Measurements from ENCODE around the gene ATF7.

ATF7 gene

DNA sequence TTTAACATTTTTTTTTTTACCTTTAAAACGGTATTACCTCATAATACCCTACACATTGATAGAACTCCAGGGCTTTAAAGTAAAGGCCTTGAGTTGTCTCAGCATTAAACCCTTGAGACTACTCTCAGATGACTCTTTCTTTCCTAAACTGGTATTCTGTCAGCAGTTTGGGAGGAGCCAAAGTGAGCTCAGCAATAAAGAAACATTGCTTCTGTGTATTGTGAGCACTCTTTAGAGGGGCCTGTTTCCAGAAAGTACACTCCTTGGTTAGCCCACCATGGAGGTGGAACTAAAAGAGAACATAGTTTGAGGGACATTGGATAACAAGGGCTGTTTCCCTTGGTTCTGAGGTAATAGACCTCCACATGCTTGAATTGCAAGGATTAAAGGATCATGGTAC, 147.3 kb downstream of the ATF7 start:
- Histone ChIP-seq H3K79me2 (ENCODE audit: insufficient read depth, low read length) (peaks cover 52% of the 10 kb centered on the region), H3K4me2 (ENCODE audit: insufficient read depth, low read length) (no peak overlapping the region), H2AFZ (ENCODE audit: low read depth, low read length) (no peak overlapping the region), H3K9me3 (ENCODE audit: insufficient read depth, low read length, severe bottlenecking) (no peaks in the 10 kb centered on the region), H3K27me3 (ENCODE audit: insufficient read depth, low read length, poor library complexity) (no peaks in the 10 kb centered on the region), H3K4me1 (ENCODE audit: insufficient read depth, low read length) (no peaks in the 10 kb centered on the region), H3K9ac (ENCODE audit: low read depth, low read length) (no peak overlapping the region), H4K20me1 (ENCODE audit: insufficient read depth, low read length) (peaks cover 80% of the 10 kb centered on the region), H3K4me3 (ENCODE audit: low read depth in 1 of 2, low read length in 2 of 2) (no peak overlapping the region), H3K27ac (ENCODE audit: low read length) (no peak overlapping the region), H3K36me3 (ENCODE audit: insufficient read depth, low read length) (peaks cover 98% of the 10 kb centered on the region)
- no peak for ATAC-seq (ENCODE audit: insufficient read depth, low read depth)
- no peak for DNase-seq
- TF ChIP-seq, protein P1, sequence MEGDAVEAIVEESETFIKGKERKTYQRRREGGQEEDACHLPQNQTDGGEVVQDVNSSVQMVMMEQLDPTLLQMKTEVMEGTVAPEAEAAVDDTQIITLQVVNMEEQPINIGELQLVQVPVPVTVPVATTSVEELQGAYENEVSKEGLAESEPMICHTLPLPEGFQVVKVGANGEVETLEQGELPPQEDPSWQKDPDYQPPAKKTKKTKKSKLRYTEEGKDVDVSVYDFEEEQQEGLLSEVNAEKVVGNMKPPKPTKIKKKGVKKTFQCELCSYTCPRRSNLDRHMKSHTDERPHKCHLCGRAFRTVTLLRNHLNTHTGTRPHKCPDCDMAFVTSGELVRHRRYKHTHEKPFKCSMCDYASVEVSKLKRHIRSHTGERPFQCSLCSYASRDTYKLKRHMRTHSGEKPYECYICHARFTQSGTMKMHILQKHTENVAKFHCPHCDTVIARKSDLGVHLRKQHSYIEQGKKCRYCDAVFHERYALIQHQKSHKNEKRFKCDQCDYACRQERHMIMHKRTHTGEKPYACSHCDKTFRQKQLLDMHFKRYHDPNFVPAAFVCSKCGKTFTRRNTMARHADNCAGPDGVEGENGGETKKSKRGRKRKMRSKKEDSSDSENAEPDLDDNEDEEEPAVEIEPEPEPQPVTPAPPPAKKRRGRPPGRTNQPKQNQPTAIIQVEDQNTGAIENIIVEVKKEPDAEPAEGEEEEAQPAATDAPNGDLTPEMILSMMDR (IDR thresholded peaks at IDR 0.05; ENCODE audit: borderline replicate concordance, extremely low read depth, low read length, poor library complexity, severe bottlenecking), result no peak

DNA sequence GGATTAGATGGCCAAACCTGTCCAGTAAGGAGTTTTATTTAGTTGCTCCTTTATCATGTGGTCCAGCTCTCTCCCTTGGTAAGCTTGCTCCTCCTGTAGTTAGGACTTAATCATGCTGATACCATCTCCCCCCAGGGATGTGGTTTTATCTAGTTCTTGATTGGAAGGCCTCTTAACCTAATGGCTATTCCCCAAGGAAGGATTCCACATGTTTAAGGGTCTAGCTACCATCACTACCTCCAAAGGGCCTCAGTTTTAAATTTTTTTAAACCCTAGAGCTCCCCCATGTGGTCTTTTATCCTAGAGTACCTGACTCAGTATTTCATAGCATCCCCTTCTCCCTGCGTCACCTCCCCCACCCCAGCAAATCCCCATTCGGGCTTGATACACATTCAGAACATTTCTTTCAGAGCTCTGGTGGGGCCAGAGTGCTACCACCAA, 149.4 kb downstream of the ATF7 start:
- Histone ChIP-seq H3K9ac (ENCODE audit: low read depth, low read length) (no peak overlapping the region), H4K20me1 (ENCODE audit: insufficient read depth, low read length) (peaks cover 83% of the 10 kb centered on the region), H3K36me3 (ENCODE audit: insufficient read depth, low read length) (peaks cover 98% of the 10 kb centered on the region), H3K4me2 (ENCODE audit: insufficient read depth, low read length) (no peak overlapping the region), H3K4me1 (ENCODE audit: insufficient read depth, low read length) (no peaks in the 10 kb centered on the region), H3K4me3 (ENCODE audit: low read depth in 1 of 2, low read length in 2 of 2) (no peak overlapping the region), H3K79me2 (ENCODE audit: insufficient read depth, low read length) (peaks cover 72% of the 10 kb centered on the region), H2AFZ (ENCODE audit: low read depth, low read length) (no peak overlapping the region), H3K27me3 (ENCODE audit: insufficient read depth, low read length, poor library complexity) (no peaks in the 10 kb centered on the region), H3K9me3 (ENCODE audit: insufficient read depth, low read length, severe bottlenecking) (no peaks in the 10 kb centered on the region), H3K27ac (ENCODE audit: low read length) (no peak overlapping the region)
- TF ChIP-seq, protein P1 (IDR thresholded peaks at IDR 0.05; ENCODE audit: borderline replicate concordance, extremely low read depth, low read length, poor library complexity, severe bottlenecking), result peak; percentile 56
- no peak for TF ChIP-seq EZH2 (IDR thresholded peaks at IDR 0.05; ENCODE audit: borderline replicate concordance, low read depth, low read length, severe bottlenecking)
- peak; percentile 57 for ATAC-seq (ENCODE audit: insufficient read depth, low read depth)
- DNase-seq, result no peak

DNA sequence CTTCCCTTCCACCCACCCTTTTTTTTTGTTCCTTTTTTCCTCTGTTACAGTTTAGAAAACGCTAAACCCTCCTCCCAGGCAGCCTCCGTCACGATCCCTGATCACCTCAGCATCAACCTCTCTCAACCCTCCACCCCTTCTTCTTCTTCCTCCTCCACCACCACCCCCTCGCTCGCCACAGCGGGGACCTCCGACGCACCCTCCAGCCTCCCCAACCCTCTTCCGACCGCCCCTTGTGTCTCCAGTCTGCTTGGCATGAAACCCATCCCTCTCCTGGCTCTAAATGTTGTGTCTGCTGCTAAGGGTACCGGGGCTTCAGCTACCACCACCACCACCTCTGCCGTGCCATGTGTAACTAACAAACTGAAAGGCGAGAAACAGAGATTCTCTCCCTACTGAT, 151.4 kb downstream of the ATF7 start:
- no peaks in the 10 kb centered on the region for H3K4me1 ChIP-seq (ENCODE audit: insufficient read depth, low read length)
- H3K4me3 ChIP-seq (ENCODE audit: low read depth in 1 of 2, low read length in 2 of 2), result no peak overlapping the region

More for the DNA sequence above, 151.4 kb downstream of the ATF7 start:
- no peak for TF ChIP-seq EZH2 (IDR thresholded peaks at IDR 0.05; ENCODE audit: borderline replicate concordance, low read depth, low read length, severe bottlenecking)
- TF ChIP-seq, protein P1 (IDR thresholded peaks at IDR 0.05; ENCODE audit: borderline replicate concordance, extremely low read depth, low read length, poor library complexity, severe bottlenecking), result no peak
- Histone ChIP-seq H2AFZ (ENCODE audit: low read depth, low read length) (no peak overlapping the region), H3K9me3 (ENCODE audit: insufficient read depth, low read length, severe bottlenecking) (no peaks in the 10 kb centered on the region), H3K4me2 (ENCODE audit: insufficient read depth, low read length) (no peak overlapping the region), H3K79me2 (ENCODE audit: insufficient read depth, low read length) (peaks cover 83% of the 10 kb centered on the region), H3K9ac (ENCODE audit: low read depth, low read length) (no peak overlapping the region), H3K27me3 (ENCODE audit: insufficient read depth, low read length, poor library complexity) (no peaks in the 10 kb centered on the region), H3K36me3 (ENCODE audit: insufficient read depth, low read length) (peaks cover 98% of the 10 kb centered on the region), H4K20me1 (ENCODE audit: insufficient read depth, low read length) (peaks cover 84% of the 10 kb centered on the region), H3K27ac (ENCODE audit: low read length) (no peak overlapping the region)
- ATAC-seq (ENCODE audit: insufficient read depth, low read depth) (no peak), DNase-seq (no peak)

Measured in DND-41 (cell line).